ENCODE data around the gene COX4I1. TPM values are rescaled to one million over a fixed set of nuclear protein-coding genes. Genes with fewer than 3 reads are reported as not detected.

Gene COX4I1
- total RNA-seq, 2 donors from 2014 or later, result 220 to 234 TPM

- TF ChIP-seq, protein P1, sequence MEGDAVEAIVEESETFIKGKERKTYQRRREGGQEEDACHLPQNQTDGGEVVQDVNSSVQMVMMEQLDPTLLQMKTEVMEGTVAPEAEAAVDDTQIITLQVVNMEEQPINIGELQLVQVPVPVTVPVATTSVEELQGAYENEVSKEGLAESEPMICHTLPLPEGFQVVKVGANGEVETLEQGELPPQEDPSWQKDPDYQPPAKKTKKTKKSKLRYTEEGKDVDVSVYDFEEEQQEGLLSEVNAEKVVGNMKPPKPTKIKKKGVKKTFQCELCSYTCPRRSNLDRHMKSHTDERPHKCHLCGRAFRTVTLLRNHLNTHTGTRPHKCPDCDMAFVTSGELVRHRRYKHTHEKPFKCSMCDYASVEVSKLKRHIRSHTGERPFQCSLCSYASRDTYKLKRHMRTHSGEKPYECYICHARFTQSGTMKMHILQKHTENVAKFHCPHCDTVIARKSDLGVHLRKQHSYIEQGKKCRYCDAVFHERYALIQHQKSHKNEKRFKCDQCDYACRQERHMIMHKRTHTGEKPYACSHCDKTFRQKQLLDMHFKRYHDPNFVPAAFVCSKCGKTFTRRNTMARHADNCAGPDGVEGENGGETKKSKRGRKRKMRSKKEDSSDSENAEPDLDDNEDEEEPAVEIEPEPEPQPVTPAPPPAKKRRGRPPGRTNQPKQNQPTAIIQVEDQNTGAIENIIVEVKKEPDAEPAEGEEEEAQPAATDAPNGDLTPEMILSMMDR (IDR thresholded peaks at IDR 0.05), result no peak
- Histone ChIP-seq H3K4me3 (peak overlapping the region; percentile 96), H3K36me3 (peaks cover 17% of the 10 kb centered on the region), H3K27ac (no peak overlapping the region), H3K27me3 (replicated peaks; ENCODE audit: insufficient read depth) (no peaks in the 10 kb centered on the region), H3K4me1 (ENCODE audit: control insufficient read depth in 1 of 2, low read depth in 2 of 2) (peaks cover 11 to 25% of the 10 kb centered on the region in 2 donors), H3K9me3 (no peaks in the 10 kb centered on the region)
- no peak for ATAC-seq (ENCODE audit: insufficient number of reproducible peaks, low FRiP score, low read depth)
- no peak for DNase-seq (ENCODE audit: low spot score)
Measured at GRCh38 chr16:85798283-85798776, 1.2 kb upstream of the COX4I1 start.

DNA sequence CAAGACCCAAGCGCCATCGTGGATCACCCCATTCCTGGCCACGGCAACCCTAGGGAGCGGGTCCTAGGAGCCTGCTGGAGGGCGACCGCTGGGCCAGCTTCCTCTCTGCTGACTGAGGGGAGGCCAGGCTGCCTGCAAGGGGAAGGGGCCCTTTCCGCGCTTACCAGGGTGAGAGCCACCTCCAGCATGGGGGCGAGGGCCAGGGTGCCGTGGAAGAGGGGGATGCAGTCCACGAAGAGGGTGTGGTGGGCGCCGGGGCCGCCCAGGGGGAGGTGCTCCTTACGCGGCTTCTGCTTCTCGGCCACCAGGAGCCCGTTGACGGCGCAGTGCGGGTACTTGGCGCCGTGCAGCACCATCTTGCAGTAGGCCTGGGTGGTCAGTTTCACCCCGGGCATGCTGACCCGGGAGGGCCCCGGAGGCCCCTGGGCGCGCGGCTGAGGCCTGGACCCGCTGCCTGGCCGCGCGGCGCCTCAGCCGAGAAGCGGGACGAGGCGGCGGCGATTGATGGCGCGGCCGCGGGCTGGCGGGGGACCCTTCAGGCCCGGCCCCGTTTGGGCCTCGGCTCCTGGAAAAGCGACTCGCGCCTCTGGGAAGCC is 496 bp upstream of the COX4I1 start:
- H3K4me3 ChIP-seq, result peak overlapping the region; percentile 96
- TF ChIP-seq, protein P1 (IDR thresholded peaks at IDR 0.05), result no peak
- no peak for DNase-seq (ENCODE audit: low spot score)
- no peaks in the 10 kb centered on the region for H3K9me3 ChIP-seq
- no peak for ATAC-seq (ENCODE audit: insufficient number of reproducible peaks, low FRiP score, low read depth)
- peak overlapping the region; percentile 37 to 62 for H3K27ac ChIP-seq
- H3K36me3 ChIP-seq, result peaks cover 17% of the 10 kb centered on the region
- H3K4me1 ChIP-seq (ENCODE audit: control insufficient read depth in 1 of 2, low read depth in 2 of 2), result peaks cover 11 to 25% of the 10 kb centered on the region in 2 donors
- H3K27me3 ChIP-seq (replicated peaks; ENCODE audit: insufficient read depth), result no peaks in the 10 kb centered on the region

DNA sequence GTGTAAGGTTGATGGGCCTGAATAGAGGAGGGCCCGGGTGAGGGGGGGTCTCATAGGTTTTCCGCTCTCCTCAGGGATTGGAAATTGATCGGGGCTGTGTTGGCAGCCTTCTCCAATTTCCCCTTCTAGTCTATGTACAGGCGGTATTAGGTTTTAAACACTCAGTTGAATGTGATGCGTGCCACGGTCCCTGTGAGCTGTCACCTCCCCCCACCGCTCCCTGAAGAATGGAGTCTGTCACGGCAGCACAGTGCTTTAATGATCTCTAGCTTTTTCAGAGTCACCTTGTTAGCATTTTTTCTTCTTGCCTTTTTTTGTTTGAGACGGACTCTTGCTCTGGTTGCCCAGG is 800 bp downstream of the COX4I1 start:
- peak overlapping the region; percentile 49 to 62 for H3K27ac ChIP-seq
- H3K9me3 ChIP-seq, result no peaks in the 10 kb centered on the region
- ATAC-seq (ENCODE audit: insufficient number of reproducible peaks, low FRiP score, low read depth) (no peak), DNase-seq (ENCODE audit: low spot score) (no peak)
- H3K4me3 ChIP-seq, result peak overlapping the region; percentile 96
- peaks cover 25% of the 10 kb centered on the region for H3K36me3 ChIP-seq
- H3K27me3 ChIP-seq (replicated peaks; ENCODE audit: insufficient read depth), result no peaks in the 10 kb centered on the region
- peaks cover 11 to 25% of the 10 kb centered on the region in 2 donors for H3K4me1 ChIP-seq (ENCODE audit: control insufficient read depth in 1 of 2, low read depth in 2 of 2)
- TF ChIP-seq, protein P1 (IDR thresholded peaks at IDR 0.05), result no peak

DNA sequence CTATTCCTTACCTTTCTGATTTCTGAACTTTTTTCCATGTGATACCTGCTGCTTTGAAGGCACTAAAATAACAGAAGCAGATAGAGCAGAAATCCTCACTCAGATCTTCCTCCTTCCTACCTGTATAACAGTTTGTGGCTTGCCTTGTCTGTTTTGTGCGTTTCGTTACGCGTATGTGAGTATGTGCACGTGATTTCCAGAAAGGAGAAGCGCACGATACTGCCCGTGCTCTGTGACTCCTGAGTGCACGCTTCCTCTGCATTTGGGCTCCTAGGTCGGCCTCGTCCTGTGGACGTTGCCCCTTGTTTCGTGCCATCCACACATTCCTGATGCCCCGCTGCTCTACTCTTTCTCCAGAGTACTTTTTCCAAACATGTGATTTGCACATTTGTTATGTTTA is 4.1 kb downstream of the COX4I1 start:
- TF ChIP-seq, protein P1 (IDR thresholded peaks at IDR 0.05), result no peak
- Histone ChIP-seq H3K27me3 (replicated peaks; ENCODE audit: insufficient read depth) (no peaks in the 10 kb centered on the region), H3K27ac (no peak overlapping the region), H3K4me1 (ENCODE audit: control insufficient read depth in 1 of 2, low read depth in 2 of 2) (peaks cover 6 to 15% of the 10 kb centered on the region in 2 donors), H3K9me3 (no peaks in the 10 kb centered on the region), H3K36me3 (peaks cover 31% of the 10 kb centered on the region), H3K4me3 (no peak overlapping the region)
- DNase-seq (ENCODE audit: low spot score) (no peak), ATAC-seq (ENCODE audit: insufficient number of reproducible peaks, low FRiP score, low read depth) (no peak)

DNA sequence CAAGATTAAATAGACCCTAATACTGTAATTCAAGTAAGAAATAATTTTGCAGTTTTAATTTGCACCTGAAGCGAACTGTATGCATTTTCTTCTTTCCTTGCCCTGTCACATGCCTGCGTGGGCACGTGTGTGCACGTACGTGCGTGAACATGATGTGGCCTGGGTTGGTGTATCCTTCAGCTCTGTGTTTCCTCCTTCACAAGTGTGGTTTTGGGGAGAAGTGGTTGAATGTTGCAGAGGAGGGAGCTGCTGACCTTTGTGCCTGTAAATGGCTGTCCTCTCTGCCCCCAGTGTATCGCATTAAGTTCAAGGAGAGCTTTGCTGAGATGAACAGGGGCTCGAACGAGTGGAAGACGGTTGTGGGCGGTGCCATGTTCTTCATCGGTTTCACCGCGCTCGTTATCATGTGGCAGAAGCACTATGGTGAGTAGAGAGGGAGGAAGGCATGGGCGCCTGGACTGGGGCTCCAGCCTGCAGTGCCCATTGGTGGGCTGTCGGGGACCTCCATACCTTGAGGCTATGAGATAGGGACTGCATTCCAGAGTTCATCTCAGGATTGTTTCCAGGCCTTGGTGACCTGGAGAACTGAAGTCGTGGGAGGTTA is 6.0 kb downstream of the COX4I1 start:
- Histone ChIP-seq H3K4me1 (ENCODE audit: control insufficient read depth in 1 of 2, low read depth in 2 of 2) (peaks cover 2 to 6% of the 10 kb centered on the region in 2 donors), H3K4me3 (no peak overlapping the region), H3K27ac (no peak overlapping the region), H3K9me3 (no peaks in the 10 kb centered on the region), H3K36me3 (peaks cover 31% of the 10 kb centered on the region), H3K27me3 (replicated peaks; ENCODE audit: insufficient read depth) (no peaks in the 10 kb centered on the region)
- no peak for ATAC-seq (ENCODE audit: insufficient number of reproducible peaks, low FRiP score, low read depth)
- DNase-seq (ENCODE audit: low spot score), result no peak
- TF ChIP-seq, protein P1 (IDR thresholded peaks at IDR 0.05), result no peak
